Renal cortex interstitium (tissue), 11 donors: ENCODE measurements around the gene LEFTY2. TPM values are rescaled to one million over a fixed set of nuclear protein-coding genes. Genes with fewer than 3 reads are reported as not detected.
A peak's percentile ranks its signal among the peaks of the same experiment; 100 is the strongest.

Experiments
- DNase-seq, 11 donors: peaks; one replicate each; pipeline ENCODE4 v3.0.0-alpha.2; 2013; ENCODE audit warnings: low read depth in 9 of 11, low spot score in 4 of 11; ENCODE audit errors: extremely low read depth in 1 of 11
- polyA plus RNA-seq, 3 donors: library from polyadenylated mRNA; unstranded; fragments of 120-200 nt; gene quantifications; one replicate each; pipeline ENCODE4 v1.2.1, GENCODE V29; 2013; ENCODE audit not compliant: insufficient read length in 3 of 3

Gene LEFTY2
- polyA plus RNA-seq, 3 donors: 0.82 to 1.5 (median 0.89) TPM

GRCh38 chr1:225915538-225915991, 25.5 kb downstream of the LEFTY2 start:
- no peak for DNase-seq

GRCh38 chr1:225914947-225915346, 26.1 kb downstream of the LEFTY2 start:
- no peak for DNase-seq

- no peak for DNase-seq
Measured at GRCh38 chr1:225914391-225914790, 26.6 kb downstream of the LEFTY2 start.

GRCh38 chr1:225911191-225912130, 29.6 kb downstream of the LEFTY2 start:
- DNase-seq: peak in 3 of 11 donors; percentile 55 to 64 (median 57)

- DNase-seq: no peak
Measured at GRCh38 chr1:225909477-225909876, 31.5 kb downstream of the LEFTY2 start.

DNA sequence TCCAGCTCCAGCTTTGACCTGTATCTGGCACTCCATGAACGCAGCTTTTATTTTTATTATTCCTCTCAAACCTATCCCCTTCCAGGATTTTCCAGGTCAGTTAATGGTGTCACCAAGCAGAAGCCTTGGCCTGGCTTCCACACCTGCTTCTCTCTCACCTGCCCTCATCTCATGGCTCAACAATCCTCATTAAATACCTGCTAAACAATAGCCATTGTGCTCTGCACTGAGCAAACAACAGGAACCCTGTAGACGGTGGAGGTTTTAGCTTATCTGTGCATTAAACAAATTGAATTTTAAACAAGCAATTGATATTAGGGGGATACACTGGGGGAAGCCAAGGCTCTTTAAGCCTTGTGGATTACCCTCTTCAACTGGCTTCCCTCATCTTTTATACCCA, 32.2 kb downstream of the LEFTY2 start:
- no peak for DNase-seq

GRCh38 chr1:225908013-225908640, 32.9 kb downstream of the LEFTY2 start:
- no peak for DNase-seq

- DNase-seq: no peak
Measured at GRCh38 chr1:225907341-225907740, 33.7 kb downstream of the LEFTY2 start.

GRCh38 chr1:225906467-225906866, 34.6 kb downstream of the LEFTY2 start:
- no peak for DNase-seq

DNA sequence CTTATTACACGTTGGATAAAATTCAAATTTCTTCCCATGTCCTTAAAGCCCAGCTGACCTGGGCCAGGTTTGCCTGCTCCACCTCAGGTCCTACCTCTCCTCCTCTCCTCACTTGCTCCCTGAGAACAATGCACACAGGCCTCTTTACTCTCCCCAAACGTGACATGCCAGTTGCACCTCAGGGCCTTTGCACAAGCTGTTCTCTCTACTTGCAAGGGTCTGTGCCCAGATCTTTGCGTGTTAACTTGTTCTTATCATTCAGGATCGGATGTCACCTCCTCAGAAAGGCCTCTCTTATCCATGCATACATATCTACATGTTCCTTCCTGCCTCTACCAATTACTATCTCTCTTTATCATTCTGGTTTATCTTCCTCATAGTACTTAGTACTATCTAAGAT, 37.4 kb downstream of the LEFTY2 start:
- no peak for DNase-seq

DNA sequence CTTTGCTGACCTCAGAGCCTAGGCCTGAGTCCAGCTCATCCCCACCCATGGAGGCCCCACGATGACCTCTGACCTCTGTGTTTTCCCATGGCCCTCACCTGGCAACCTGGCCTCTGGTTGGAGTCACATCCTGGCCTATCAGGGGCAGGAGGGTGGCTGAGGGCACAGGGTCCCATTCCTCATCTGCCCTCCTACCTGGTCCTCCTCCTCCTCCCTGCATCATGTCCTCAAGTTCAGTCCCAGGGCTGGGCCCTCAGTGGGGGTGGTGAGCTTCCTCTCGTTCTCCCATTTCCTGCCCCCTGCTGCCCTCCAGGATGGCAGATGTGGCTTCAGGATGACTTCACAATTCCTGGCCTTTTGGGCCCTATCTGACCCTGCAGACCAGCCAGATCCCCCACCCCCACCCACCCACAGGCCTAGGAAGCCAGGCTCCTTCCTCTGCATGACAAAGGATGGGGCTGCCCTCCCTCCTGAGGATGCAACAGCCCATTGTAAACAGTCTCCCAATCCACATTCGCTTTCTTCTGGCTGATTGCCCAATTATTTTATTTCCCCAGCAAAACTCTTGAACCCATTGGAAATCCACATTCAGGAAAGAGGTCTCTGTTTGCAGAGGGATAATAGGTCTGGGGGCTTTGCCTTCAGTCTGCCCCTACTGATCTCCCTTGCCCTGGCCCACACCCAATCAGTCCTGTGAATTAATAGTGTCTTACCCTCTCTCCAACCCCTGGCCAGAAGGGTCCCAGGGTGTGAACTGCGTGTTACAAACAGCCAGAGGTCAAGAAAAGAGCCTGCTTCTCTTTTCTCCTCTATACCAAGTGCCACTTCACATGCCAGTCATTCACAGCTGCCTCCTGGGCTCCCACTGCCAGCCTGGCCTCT, 41.7 kb downstream of the LEFTY2 start:
- DNase-seq: no peak

GRCh38 chr1:225897595-225898514, 43.2 kb downstream of the LEFTY2 start:
- no peak for DNase-seq

DNA sequence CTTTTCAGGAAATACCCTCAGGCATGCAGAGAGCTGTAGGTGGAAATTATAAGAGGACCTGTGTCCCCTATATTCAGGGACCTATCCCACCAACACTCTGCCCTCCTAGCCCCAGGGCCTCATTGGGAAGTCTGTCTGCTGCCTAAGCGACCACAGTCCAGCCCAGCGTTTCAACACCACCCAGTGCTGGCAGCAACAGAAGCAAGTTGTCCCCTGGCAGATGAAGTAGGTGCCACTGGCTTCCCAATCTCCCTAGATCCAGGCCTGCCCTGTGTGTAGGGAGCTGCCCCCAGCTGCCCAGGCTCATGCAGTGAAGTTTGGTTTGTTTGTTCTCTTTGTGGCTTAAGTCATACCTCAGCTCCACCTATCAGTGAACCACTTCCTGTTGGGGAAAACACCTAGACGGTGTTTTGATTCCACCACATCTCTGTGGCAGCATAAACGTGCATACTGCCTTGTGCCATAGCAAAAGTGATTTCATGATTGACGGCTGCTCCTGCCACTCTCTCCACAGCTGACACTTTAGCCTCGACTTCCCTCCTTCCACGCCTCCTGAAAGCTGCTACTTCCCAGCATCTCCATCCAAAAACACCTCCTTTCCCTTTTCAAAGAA, 44.0 kb downstream of the LEFTY2 start:
- no peak for DNase-seq

DNA sequence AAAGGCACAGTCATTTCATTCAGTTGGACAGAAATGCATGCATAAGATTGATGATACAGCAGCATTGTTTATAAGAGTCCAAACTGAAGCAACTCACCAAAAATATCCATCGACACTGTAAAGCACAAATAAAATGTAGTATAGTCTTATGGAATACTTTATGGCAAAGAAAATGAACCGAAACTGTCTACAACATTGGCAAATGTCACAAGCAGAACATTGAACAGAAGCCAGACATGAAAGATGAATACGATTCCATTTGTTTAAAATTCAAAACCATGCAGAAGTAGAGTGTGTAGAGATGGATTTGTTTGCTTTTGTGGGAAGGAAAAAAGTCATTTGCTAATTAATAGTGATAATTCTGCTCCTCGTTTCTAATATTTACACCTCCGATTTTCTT, 44.5 kb downstream of the LEFTY2 start:
- DNase-seq: no peak

DNA sequence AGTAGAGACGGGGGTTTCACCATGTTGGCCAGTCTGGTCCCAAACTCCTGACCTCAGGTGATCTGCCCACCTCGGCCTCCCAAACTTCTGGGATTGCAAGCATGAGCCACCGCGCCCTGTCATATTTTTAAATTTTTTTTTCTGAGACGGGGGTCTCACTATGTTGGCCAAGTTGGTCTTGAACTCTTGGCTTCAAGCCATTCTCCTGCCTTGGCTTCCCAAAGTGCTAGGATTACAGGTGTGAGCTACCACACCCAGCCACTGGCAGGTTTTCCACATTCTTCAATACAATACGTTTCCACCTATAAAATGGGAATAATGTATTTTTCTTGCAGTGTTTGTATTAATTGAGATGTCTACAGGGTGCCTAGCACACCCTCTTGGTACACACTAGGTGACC, 48.7 kb downstream of the LEFTY2 start:
- DNase-seq: no peak

DNA sequence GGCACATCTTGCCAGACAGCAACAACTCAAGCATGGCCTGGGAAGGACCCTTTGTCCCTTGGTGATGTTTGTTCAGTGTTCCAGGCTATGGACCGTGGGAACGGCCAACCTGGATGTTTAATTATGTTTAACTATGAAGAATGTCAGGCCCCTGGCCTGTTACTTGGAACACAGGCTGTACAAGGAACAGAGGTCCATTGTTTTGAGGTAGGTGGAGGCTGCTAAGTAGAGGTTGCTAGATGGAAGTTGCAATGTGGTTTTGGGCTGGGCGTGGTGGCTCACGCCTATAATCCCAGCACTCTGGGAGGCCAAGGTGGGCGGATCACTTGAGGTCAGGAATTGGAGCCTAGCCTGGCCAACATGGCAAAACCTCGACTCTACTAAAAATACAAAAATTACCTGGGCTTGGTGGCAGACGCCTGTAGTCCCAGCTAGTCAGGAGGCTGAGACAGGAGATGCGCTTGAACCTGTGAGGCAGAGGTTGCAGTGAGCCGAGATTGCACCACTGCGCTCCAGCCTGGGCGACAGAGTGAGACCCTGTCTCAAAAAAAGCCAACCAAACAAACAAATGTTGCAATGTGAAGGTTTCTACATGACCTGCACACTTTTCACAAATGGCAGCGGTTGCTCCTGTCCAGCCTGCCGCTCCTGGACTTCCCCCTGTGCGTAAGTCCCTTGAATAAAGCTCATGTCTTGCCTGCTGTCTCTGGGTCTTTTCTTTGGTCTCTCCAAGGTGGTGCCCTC, 49.6 kb downstream of the LEFTY2 start:
- DNase-seq: no peak
